PC-3 (cell line): ENCODE data around the gene HHAT.

Experiments used
- CTCF ChIP-seq: fragments of 300-600 bp; sonication (generic); conservative IDR thresholded peaks from 2 replicates; pipeline ENCODE4 v1.5.1; 2017; ENCODE audit warnings: antibody characterized with exemption, low read depth, mild to moderate bottlenecking, low read length
- EZH2 ChIP-seq: fragments of 300-600 bp; sonication (generic); IDR thresholded peaks from one replicate; pipeline ENCODE4 v1.6.1; 2017; ENCODE audit warnings: antibody characterized with exemption, mild to moderate bottlenecking, low read length; ENCODE audit not compliant: unreplicated experiment

DNA sequence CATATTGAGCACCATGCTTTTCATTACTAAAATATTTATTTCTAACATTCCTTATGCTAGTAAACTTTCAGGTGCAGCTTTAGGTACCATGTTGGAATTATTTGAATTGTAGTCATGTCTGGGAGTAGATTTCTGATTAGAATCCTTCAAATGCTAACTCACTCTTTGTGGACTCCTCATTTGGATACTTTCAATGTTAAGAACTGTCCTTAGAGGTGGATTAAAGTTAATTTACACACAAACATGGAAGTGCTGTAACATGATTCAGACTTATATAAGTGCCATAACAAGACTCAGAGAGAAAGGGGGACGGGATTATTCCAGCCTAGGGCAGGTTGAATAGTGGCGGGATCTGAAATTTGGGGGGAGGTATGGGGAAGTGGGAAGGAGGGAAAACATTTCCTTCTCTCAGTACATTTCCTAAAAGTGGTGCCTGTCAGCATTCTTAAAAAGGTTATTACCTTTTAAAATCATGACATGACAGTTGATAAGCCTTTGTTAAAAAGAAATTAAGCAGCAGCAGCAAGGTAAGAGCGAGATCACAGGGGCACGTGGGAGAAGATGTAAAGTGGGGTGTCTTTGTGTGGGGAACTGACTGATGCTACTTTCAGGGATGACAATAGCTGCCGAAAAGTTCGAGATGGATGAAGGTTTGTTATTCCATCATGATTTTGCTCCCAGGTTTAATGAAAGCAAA, 44.4 kb downstream of the HHAT start:
- TF ChIP-seq CTCF: no peak
- no peak for TF ChIP-seq EZH2
